Glutamatergic neuron (in vitro differentiated cells): ENCODE measurements around the gene TMEM213. TPM values are rescaled to one million over a fixed set of nuclear protein-coding genes. Genes with fewer than 3 reads are reported as not detected.

Experiments
- DNase-seq: peaks from one replicate; pipeline ENCODE4 v3.0.0; 2022
- H3K27ac Mint-ChIP-seq: one replicate; pipeline ENCODE4 v1.8.0; 2020; ENCODE audit warnings: mild to moderate bottlenecking, mixed read lengths, inconsistent platforms; ENCODE audit not compliant: unreplicated experiment
- H3K27me3 Mint-ChIP-seq: one replicate; pipeline ENCODE4 v1.8.0; 2020; ENCODE audit warnings: mild to moderate bottlenecking, moderate library complexity, mixed read lengths, inconsistent platforms; ENCODE audit not compliant: unreplicated experiment
- H3K36me3 Mint-ChIP-seq: one replicate; pipeline ENCODE4 v1.8.0; 2020; ENCODE audit warnings: mild to moderate bottlenecking, mixed read lengths, inconsistent platforms; ENCODE audit not compliant: unreplicated experiment
- H3K4me1 Mint-ChIP-seq: one replicate; pipeline ENCODE4 v1.8.0; 2020; ENCODE audit warnings: mild to moderate bottlenecking, low read depth, mixed read lengths, inconsistent platforms; ENCODE audit not compliant: unreplicated experiment
- H3K4me3 Mint-ChIP-seq: one replicate; pipeline ENCODE4 v1.8.0; 2020; ENCODE audit warnings: mild to moderate bottlenecking, mixed read lengths, inconsistent platforms; ENCODE audit not compliant: unreplicated experiment
- H3K9me3 Mint-ChIP-seq: one replicate; pipeline ENCODE4 v1.8.0; 2020; ENCODE audit warnings: mild to moderate bottlenecking, moderate library complexity, mixed read lengths, inconsistent platforms; ENCODE audit not compliant: unreplicated experiment
- CTCF ChIP-seq: fragments of 200-600 bp; sonication (generic); IDR thresholded peaks from one replicate; pipeline ENCODE4 v1.5.0; 2021; ENCODE audit not compliant: partially characterized antibody, unreplicated experiment
- total RNA-seq: library from RNA; stranded (reverse); fragmentation: NEBNext Ultra II Directional; extraction: Animal tissue kit (Norgen Biotek cat#: 25700); gene quantifications from one replicate; pipeline ENCODE4 v1.2.1, GENCODE V29; 2021; ENCODE audit not compliant: unreplicated experiment

Gene TMEM213
- total RNA-seq, 1 donor from 2014 or later = not detected

DNA sequence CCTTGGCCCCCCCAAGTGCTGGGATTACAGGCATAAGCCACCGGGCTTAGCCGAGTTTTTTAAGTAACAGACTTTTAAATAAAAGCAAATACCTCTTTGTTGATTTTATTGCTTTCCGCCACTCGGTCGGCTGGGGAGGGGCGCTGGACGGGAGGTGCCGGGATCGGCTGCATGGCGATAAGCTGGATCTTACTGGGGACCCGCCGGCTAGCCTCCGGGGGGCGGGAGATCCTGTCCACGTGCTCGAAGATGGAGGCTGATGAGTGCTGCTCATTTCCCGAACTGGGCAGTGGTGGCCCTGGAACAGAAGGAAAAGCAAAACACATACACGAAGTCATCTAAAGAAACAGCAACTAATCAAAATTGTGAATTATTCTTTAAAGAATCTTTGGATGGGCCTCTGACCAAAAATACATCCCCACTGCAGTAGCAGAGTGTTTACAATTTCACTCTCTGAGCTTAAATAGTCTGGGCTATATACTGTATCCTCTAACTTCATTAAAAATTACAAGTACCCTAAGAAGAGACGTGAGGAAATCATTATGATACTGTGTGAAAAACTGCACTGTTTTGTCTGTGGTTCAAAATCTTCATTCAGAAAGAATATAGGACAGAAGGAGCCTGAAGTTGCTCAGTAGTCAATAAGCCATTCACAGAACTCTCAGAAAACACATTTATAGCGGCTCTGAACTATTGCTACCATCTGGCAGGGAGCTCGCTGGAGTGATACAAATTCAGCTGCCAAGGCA, 73.4 kb downstream of the TMEM213 start:
- Mint-ChIP-seq H3K27ac (no peak overlapping the region), H3K36me3 (peaks cover 1% of the 10 kb centered on the region), H3K27me3 (peaks cover 6% of the 10 kb centered on the region), H3K4me1 (no peaks in the 10 kb centered on the region), H3K9me3 (peaks cover 1% of the 10 kb centered on the region), H3K4me3 (no peak overlapping the region)
- no peak for TF ChIP-seq CTCF
- no peak for DNase-seq

DNA sequence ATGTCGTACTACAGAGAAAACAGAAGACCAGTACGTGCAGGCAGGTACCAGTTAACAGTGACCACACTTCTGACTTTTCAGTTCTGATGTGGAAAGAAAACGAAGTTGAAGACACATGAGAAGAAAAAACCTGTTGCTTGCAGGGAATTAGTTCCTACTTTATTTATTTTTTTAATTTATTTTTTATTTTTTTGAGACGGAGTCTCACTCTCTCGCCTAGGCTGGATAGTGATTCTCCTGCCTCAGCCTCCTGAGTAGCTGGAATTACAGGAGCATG, 74.0 kb downstream of the TMEM213 start:
- no peak for DNase-seq
- H3K9me3 Mint-ChIP-seq = peaks cover 1% of the 10 kb centered on the region
- H3K27ac Mint-ChIP-seq = no peak overlapping the region
- TF ChIP-seq CTCF = no peak
- H3K4me3 Mint-ChIP-seq = no peak overlapping the region
- no peaks in the 10 kb centered on the region for H3K4me1 Mint-ChIP-seq
- peaks cover 5% of the 10 kb centered on the region for H3K27me3 Mint-ChIP-seq
- H3K36me3 Mint-ChIP-seq = peaks cover 4% of the 10 kb centered on the region

- Mint-ChIP-seq H3K27ac (no peak overlapping the region), H3K9me3 (peaks cover 1% of the 10 kb centered on the region), H3K36me3 (peaks cover 4% of the 10 kb centered on the region), H3K4me3 (no peak overlapping the region), H3K27me3 (peaks cover 2% of the 10 kb centered on the region), H3K4me1 (no peaks in the 10 kb centered on the region)
- no peak for TF ChIP-seq CTCF
- no peak for DNase-seq
Measured at GRCh38 chr7:138872576-138872975, 74.8 kb downstream of the TMEM213 start.

GRCh38 chr7:138873220-138873892, 75.6 kb downstream of the TMEM213 start:
- no peak for TF ChIP-seq CTCF
- H3K9me3 Mint-ChIP-seq = peaks cover 1% of the 10 kb centered on the region
- H3K36me3 Mint-ChIP-seq = peaks cover 4% of the 10 kb centered on the region
- H3K27ac Mint-ChIP-seq = no peak overlapping the region
- no peak for DNase-seq
- H3K4me3 Mint-ChIP-seq = no peak overlapping the region
- no peaks in the 10 kb centered on the region for H3K4me1 Mint-ChIP-seq
- peaks cover 2% of the 10 kb centered on the region for H3K27me3 Mint-ChIP-seq

DNA sequence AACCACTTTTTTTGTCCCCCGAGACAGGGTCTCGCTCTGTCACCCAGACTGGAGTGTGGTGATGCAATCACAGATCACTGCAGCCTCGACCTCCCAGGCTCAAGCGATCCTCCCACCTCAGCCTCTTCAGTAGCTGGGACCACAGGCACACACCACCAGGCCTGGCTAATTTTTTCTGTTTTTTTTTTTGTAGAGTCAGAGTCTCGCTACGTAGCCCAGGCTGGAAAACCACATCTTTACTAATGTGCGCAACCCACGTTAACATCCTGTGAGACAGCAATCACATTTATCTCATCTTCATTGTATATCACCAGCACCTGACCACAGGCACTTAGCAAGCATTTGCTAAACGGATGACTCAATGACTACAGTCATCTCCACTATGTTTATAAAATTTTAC, 78.0 kb downstream of the TMEM213 start:
- H3K36me3 Mint-ChIP-seq = peaks cover 4% of the 10 kb centered on the region
- peaks cover 2% of the 10 kb centered on the region for H3K27me3 Mint-ChIP-seq
- no peak for TF ChIP-seq CTCF
- H3K4me3 Mint-ChIP-seq = no peak overlapping the region
- no peak overlapping the region for H3K27ac Mint-ChIP-seq
- no peaks in the 10 kb centered on the region for H3K4me1 Mint-ChIP-seq
- DNase-seq = no peak
- H3K9me3 Mint-ChIP-seq = no peaks in the 10 kb centered on the region
